Measurements from ENCODE around the gene CCL1.

The CCL1 gene

GRCh38 chr17:34369571-34369970 lies 6.5 kb upstream of the CCL1 start:
- TF ChIP-seq, protein P1, sequence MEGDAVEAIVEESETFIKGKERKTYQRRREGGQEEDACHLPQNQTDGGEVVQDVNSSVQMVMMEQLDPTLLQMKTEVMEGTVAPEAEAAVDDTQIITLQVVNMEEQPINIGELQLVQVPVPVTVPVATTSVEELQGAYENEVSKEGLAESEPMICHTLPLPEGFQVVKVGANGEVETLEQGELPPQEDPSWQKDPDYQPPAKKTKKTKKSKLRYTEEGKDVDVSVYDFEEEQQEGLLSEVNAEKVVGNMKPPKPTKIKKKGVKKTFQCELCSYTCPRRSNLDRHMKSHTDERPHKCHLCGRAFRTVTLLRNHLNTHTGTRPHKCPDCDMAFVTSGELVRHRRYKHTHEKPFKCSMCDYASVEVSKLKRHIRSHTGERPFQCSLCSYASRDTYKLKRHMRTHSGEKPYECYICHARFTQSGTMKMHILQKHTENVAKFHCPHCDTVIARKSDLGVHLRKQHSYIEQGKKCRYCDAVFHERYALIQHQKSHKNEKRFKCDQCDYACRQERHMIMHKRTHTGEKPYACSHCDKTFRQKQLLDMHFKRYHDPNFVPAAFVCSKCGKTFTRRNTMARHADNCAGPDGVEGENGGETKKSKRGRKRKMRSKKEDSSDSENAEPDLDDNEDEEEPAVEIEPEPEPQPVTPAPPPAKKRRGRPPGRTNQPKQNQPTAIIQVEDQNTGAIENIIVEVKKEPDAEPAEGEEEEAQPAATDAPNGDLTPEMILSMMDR (conservative IDR thresholded peaks at IDR 0.05; ENCODE audit: control insufficient read depth, insufficient read depth, low read depth, low read length): no peak
- DNase-seq (ENCODE audit: low read depth): no peak
- no peak overlapping the region for H3K4me3 ChIP-seq (ENCODE audit: control insufficient read depth, low read depth, low read length)

DNA sequence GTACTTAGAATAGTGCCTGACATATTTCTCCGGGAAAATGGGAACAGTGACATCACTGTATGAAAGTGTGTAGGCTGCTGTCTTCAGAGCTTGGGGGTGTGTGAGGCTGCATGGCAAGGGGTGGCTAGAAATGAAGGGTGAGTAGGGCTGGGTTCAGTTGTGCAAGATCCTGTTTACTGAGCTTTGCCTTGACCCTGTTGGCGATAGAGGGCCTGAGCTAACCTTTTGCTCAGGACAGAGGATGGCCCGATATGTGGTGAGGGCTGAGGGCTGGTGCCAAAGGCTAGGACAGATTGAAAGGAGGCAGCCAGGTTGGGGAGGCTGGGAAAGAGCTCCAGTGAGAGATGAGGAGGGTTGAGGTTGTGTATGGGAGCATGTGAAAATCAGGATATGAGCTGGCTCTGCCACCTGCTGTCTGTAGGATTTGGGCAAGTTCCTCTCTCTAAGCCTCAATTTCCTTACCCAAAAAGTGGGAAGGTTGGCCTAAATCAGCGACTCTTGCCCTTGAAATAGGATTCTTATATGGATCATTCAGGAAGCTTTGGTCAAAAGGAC lies 6.0 kb upstream of the CCL1 start:
- DNase-seq (ENCODE audit: low read depth): no peak
- H3K4me3 ChIP-seq (ENCODE audit: control insufficient read depth, low read depth, low read length): no peak overlapping the region
- TF ChIP-seq, protein P1 (conservative IDR thresholded peaks at IDR 0.05; ENCODE audit: control insufficient read depth, insufficient read depth, low read depth, low read length): no peak

GRCh38 chr17:34368196-34368945 lies 5.3 kb upstream of the CCL1 start:
- H3K4me3 ChIP-seq (ENCODE audit: control insufficient read depth, low read depth, low read length): no peak overlapping the region
- DNase-seq (ENCODE audit: low read depth): no peak
- TF ChIP-seq, protein P1 (conservative IDR thresholded peaks at IDR 0.05; ENCODE audit: control insufficient read depth, insufficient read depth, low read depth, low read length): no peak

- no peak overlapping the region for H3K4me3 ChIP-seq (ENCODE audit: control insufficient read depth, low read depth, low read length)
- TF ChIP-seq, protein P1 (conservative IDR thresholded peaks at IDR 0.05; ENCODE audit: control insufficient read depth, insufficient read depth, low read depth, low read length): no peak
- DNase-seq (ENCODE audit: low read depth): no peak
These were observed 4.6 kb upstream of the CCL1 start for GRCh38 chr17:34367486-34368195.

DNA sequence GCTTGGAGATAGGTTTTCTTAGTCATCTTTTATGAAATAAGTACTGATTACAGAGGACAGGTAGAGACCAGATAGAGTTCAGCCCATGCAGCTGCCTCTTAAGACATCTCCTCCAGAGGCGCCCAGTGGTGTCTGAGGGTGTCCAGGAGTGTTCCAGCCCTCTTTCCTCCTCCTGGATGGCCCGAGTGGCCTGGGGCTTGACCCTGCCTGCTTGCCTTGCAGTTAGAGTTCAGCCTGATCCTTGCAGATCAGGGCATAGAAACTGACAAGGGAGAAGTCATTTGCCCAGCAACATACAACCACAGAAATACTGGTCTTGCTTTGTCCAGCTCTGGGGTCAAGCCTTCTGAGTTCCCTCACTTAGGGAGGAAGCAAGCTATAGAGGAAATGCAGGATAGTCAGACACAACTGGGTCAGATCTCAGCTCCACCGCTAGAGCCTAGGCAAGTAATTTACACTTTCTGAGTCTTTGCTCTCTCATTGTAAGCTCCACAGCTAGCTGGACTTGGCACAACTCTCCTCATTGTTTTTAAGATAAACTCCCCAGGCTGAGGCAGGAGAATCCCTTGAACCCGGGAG lies 3.6 kb upstream of the CCL1 start:
- no peak for DNase-seq (ENCODE audit: low read depth)
- no peak overlapping the region for H3K4me3 ChIP-seq (ENCODE audit: control insufficient read depth, low read depth, low read length)
- TF ChIP-seq, protein P1 (conservative IDR thresholded peaks at IDR 0.05; ENCODE audit: control insufficient read depth, insufficient read depth, low read depth, low read length): no peak

DNA sequence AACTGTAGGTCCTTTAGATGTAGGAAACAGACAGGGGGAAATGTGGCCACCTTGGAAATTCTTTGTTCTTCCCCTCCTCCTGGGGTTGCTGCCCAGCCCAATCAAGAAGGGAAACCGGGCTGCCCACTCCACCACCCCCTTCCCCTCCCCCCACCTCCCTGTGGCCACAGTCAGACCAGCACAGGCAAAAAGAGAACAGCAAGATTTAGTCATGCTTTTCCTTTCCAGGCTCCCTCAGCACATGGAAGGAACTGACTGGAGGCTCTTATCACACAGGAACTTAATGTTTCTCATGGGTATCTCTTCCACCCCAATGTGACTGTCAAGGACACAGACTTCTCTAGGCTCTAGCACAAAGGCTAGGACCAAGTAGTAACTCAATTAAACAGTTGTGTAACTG lies 3.0 kb upstream of the CCL1 start:
- TF ChIP-seq, protein P1 (conservative IDR thresholded peaks at IDR 0.05; ENCODE audit: control insufficient read depth, insufficient read depth, low read depth, low read length): no peak
- no peak overlapping the region for H3K4me3 ChIP-seq (ENCODE audit: control insufficient read depth, low read depth, low read length)
- no peak for DNase-seq (ENCODE audit: low read depth)
